ENCODE measurements around the gene DNMT1.

Gene DNMT1

GRCh38 chr19:10104130-10104513, 90.6 kb downstream of the DNMT1 start:
- TF ChIP-seq POLR2A (IDR thresholded peaks at IDR 0.05; ENCODE audit: low read depth, low read length), result no peak
- FAIRE-seq (no peak), DNase-seq (ENCODE audit: insufficient read length, low spot score) (no peak)

- FAIRE-seq (no peak), DNase-seq (ENCODE audit: insufficient read length, low spot score) (no peak)
- TF ChIP-seq POLR2A (IDR thresholded peaks at IDR 0.05; ENCODE audit: low read depth, low read length), result no peak
Observed at GRCh38 chr19:10102787-10103236, 91.9 kb downstream of the DNMT1 start.

GRCh38 chr19:10100163-10100785, 94.5 kb downstream of the DNMT1 start:
- FAIRE-seq (no peak), DNase-seq (ENCODE audit: insufficient read length, low spot score) (no peak)
- TF ChIP-seq POLR2A (IDR thresholded peaks at IDR 0.05; ENCODE audit: low read depth, low read length), result no peak

GRCh38 chr19:10096615-10096963, 98.2 kb downstream of the DNMT1 start:
- FAIRE-seq (no peak), DNase-seq (ENCODE audit: insufficient read length, low spot score) (no peak)
- TF ChIP-seq POLR2A (IDR thresholded peaks at IDR 0.05; ENCODE audit: low read depth, low read length), result no peak

- FAIRE-seq (no peak), DNase-seq (ENCODE audit: insufficient read length, low spot score) (peak; percentile 96)
- TF ChIP-seq POLR2A (IDR thresholded peaks at IDR 0.05; ENCODE audit: low read depth, low read length), result peak; percentile 89
Observed at GRCh38 chr19:10095948-10096614, 98.7 kb downstream of the DNMT1 start.

- no peak for TF ChIP-seq POLR2A (IDR thresholded peaks at IDR 0.05; ENCODE audit: low read depth, low read length)
- no peak for DNase-seq (ENCODE audit: insufficient read length, low spot score)
- FAIRE-seq, result no peak
Observed at GRCh38 chr19:10095622-10095947, 99.2 kb downstream of the DNMT1 start.

- no peak for TF ChIP-seq POLR2A (IDR thresholded peaks at IDR 0.05; ENCODE audit: low read depth, low read length)
Observed at GRCh38 chr19:10093295-10094186, 101.2 kb downstream of the DNMT1 start.

GRCh38 chr19:10092648-10093294, 102.0 kb downstream of the DNMT1 start:
- FAIRE-seq, result no peak
- no peak for DNase-seq (ENCODE audit: insufficient read length, low spot score)
- TF ChIP-seq POLR2A (IDR thresholded peaks at IDR 0.05; ENCODE audit: low read depth, low read length), result no peak

More at GRCh38 chr19:10093295-10094186, 101.2 kb downstream of the DNMT1 start:
- DNase-seq (ENCODE audit: insufficient read length, low spot score), result no peak
- FAIRE-seq, result no peak

- DNase-seq (ENCODE audit: insufficient read length, low spot score), result no peak
- no peak for TF ChIP-seq POLR2A (IDR thresholded peaks at IDR 0.05; ENCODE audit: low read depth, low read length)
- FAIRE-seq, result no peak
Observed at GRCh38 chr19:10091895-10092641, 102.7 kb downstream of the DNMT1 start.

GRCh38 chr19:10091370-10091687, 103.4 kb downstream of the DNMT1 start:
- no peak for TF ChIP-seq POLR2A (IDR thresholded peaks at IDR 0.05; ENCODE audit: low read depth, low read length)
- no peak for FAIRE-seq
- no peak for DNase-seq (ENCODE audit: insufficient read length, low spot score)

- no peak for FAIRE-seq
- DNase-seq (ENCODE audit: insufficient read length, low spot score), result no peak
- no peak for TF ChIP-seq POLR2A (IDR thresholded peaks at IDR 0.05; ENCODE audit: low read depth, low read length)
Observed at GRCh38 chr19:10089801-10090375, 104.9 kb downstream of the DNMT1 start.

- no peak for FAIRE-seq
- no peak for DNase-seq (ENCODE audit: insufficient read length, low spot score)
- TF ChIP-seq POLR2A (IDR thresholded peaks at IDR 0.05; ENCODE audit: low read depth, low read length), result no peak
Observed at GRCh38 chr19:10088949-10089554, 105.7 kb downstream of the DNMT1 start.

All from H54 (cell line).